ENCODE results near the gene SORT1.
"Not testable (repeated sequence)": the region's sequence is repeated elsewhere in the genome, so short reads cannot be mapped to it uniquely, and the experiment has no call there.

Gene SORT1

DNA sequence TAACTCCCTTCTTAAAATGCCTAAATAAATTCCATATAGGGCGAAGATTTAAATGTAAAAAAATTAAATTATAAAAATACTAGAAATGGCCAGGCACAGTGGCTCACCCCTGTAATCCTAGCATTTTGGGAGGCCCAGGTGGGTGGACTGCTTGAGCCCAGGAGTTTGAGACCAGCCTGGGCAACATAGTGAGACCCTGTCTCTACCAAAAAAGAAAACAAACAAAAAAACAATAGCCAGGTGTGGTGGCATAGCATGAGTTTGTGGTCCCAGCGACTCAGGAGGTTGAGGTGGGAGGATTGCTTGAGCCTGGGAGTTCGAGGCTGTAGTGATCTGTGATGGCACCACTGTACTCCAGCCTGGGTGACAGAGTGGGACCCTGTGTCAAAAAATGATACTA lies 17.8 kb downstream of the SORT1 start:
- no peak for DNase-seq (ENCODE audit: low read depth)

DNA sequence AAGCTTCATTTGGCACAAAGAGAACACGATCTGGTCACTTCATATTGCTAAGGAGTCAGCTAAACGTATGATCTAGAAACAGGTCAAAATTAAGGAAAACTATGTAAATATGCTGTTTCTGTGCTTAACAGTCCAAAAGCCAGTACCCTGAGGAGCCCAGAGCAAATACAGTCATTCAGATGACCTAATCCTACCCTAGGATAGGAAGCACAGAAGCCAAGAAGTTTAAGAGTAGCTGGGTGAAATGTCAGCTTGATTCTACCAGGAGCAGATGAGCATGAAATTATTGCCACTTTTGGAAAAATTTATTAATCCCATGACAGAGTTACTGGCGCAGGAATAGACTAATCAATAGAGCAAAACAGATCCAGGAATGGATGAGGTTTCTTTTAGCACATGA lies 18.3 kb downstream of the SORT1 start:
- no peak for DNase-seq (ENCODE audit: low read depth)

GRCh38 chr1:109377698-109378097 lies 20.0 kb downstream of the SORT1 start:
- no peak for DNase-seq (ENCODE audit: low read depth)

- DNase-seq (ENCODE audit: low read depth), result not testable (repeated sequence)
These were observed 24.0 kb downstream of the SORT1 start for GRCh38 chr1:109373696-109374095.

GRCh38 chr1:109373126-109373525 lies 24.6 kb downstream of the SORT1 start:
- DNase-seq (ENCODE audit: low read depth), result no peak

DNA sequence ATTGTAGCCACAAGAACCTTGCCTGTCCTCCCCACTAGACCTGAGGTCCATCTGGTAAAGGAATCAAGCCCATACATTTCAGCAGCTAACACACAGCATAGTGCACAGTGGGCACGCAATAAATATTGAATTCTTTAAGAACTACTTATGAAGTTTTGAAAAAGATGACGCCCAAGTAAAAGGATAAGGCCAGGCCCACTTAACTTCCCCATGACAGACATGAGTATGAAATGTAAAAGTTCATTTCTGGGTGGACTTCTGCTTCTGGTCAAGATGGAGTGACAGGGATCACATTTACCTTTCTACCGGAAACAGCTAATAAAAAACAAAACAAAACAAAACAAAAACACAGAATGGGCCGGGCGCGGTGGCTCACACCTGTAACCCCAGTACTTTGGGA lies 25.4 kb downstream of the SORT1 start:
- DNase-seq (ENCODE audit: low read depth), result no peak

DNA sequence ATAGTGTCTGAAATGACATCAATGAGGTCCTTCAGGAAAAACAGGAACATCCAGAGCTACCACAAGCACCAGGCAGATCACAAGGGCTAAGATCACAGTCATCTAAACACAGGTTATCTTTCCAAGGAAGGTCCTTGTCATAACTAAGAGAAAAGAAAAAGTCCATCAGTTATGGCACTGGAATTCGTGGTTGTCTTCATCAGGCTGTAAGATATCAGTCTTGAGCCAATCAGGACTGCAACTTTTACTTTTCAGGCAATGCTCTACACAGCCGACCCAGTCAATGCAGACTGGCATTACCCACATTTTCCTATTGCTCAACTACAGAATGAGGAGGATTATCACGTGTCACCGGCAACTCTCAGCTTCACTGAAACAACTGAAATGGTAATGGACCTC lies 26.4 kb downstream of the SORT1 start:
- no peak for DNase-seq (ENCODE audit: low read depth)

DNA sequence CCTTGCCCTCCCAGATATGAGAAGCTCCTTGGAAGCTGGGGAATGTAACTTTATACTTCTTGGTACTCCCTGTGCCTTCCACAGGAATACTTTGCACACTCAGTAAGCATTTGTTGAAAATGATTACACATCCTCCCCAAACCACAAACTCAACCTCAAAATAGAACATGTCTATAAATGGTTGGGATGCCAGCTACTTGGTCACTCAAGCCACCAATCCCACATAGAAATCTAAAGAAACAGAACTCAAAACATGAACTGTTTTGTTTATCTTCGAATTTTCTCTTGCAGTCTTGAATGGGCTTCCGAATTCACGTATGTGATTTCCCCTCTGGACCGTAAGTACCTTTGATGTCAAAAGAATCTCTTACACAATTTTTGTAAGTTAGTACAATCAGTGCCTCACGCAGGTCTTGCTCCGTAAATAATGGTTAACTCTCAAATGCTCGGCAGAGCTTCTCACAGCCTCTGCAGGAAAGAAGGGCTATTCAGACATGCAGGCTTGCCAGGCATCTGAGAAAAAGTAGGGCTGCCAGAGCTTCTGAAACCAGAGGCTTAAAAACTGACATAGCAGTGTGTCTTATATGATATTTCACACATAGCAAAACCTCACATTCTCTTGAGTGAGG lies 26.9 kb downstream of the SORT1 start:
- DNase-seq (ENCODE audit: low read depth), result no peak

DNA sequence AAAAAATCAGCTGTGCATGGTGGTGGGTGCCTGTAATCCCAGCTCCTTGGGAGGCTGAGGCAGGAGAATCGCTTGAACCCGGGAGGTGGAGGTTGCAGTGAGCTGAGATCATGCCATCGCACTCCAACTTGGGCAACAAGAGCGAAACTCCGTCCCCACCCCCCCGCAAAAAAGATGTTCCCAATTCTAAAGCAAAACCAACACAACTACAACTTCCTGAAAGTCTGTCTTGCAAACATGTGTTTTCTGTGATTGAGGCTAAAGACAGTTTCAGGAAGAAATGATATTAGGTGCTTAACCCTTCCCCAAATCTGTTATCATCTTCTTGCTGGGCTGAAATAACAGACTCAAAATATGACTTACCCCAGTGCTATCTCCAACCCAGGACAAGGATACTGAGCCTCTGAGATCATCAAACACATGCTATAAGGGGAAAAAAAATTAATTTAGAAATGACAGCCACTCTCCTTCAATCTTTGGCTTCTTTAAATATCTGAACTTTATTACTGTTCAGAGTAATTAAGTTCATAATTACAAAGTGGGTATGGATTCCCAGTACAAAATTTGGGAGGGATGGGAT lies 28.5 kb downstream of the SORT1 start:
- no peak for DNase-seq (ENCODE audit: low read depth)

GRCh38 chr1:109368464-109368863 lies 29.3 kb downstream of the SORT1 start:
- DNase-seq (ENCODE audit: low read depth), result no peak

DNA sequence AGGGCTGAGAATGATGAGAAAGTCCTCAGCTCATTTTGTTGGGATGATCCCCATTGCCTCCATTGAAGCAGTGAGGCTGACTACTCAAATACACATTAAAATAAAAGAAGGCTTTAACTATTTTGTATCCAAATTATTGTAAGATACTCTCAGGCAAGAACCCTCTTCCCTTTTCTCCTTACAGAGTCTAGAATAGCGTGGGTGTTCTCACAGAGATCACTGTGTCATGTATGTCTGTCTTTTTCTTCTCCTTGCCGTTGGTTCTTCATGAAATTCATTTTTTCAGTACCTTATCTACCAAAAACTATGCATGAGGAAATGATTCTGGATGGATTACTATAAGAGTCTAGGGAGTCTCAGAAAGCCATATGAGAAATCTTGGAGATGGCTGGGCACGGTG lies 30.1 kb downstream of the SORT1 start:
- DNase-seq (ENCODE audit: low read depth), result no peak

GRCh38 chr1:109365642-109366204 lies 32.0 kb downstream of the SORT1 start:
- DNase-seq (ENCODE audit: low read depth), result no peak

DNA sequence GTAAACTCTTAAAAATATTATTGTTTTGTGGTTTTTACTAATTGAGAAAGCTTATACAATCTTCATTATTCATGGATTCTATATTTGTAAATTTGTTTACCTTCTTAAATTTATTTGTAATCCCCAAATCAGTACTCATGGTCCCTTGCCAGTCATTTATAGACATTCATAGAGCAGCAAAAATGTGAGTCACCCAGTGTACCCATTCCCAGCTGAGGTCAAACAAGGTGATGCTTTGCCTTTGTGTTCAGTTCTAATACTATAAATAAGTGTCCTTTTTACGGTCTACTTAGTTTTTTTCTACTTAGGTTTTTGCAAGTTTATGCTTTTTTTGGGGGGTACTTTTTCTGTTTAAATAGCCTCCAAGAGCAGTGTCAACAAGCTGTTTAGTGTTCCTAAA lies 36.1 kb downstream of the SORT1 start:
- DNase-seq (ENCODE audit: low read depth), result no peak

- DNase-seq (ENCODE audit: low read depth), result no peak
These were observed 36.6 kb downstream of the SORT1 start for GRCh38 chr1:109361069-109361468.

DNA sequence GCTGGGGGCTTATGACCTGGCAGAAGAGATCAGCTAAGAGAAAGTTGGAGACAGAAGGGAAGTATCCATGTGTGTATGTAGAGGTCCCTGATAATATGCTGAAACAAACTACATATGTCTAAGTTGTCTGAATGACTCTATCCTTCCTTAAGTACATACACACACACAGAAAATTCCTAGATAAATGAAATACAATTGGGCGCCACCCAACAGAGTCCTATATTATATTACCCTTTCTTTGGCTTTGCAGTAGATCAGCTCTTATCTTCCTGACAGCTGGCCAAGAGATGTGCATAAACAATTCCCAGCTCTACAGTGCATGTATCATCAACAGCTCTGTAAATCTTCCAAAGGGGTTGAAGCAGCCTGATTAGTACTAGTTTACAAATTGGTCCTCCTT lies 40.1 kb downstream of the SORT1 start:
- DNase-seq (ENCODE audit: low read depth), result no peak

DNA sequence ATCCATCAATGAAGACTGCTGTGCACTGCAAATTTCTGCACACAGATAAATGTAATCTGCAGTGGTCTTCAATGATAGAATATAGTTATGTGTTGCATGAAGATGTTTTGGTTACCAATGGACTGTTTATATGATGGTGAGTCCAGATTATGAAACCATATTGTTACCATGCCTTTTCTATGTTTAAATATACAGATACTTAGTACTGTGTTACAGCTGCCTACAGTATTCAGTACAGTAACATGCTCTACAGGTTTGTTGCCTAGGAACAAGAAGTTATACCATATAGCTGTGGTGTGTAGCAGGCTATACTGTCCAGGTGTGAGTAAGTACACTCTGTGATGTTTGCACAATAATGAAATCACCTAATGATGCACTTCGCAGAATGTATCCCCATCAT lies 40.8 kb downstream of the SORT1 start:
- no peak for DNase-seq (ENCODE audit: low read depth)

DNA sequence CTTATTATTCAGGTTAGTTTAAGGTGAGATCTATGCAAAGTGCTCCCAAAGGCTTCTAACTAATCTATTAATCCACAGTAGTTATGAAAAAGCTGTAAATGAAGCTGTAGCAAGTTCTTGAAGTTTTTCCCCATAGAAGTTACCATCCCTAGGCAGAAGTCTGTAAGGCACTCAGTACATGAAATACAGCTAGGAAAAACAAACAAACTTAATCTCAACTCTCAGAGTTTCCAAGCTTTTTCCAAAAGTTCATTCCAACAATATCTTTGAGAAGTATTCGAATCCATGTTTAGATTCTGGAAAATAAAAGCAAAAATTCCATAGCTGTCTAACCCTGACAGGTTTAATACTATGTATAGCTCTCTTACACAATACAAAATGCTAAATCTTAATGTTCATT lies 41.2 kb downstream of the SORT1 start:
- no peak for DNase-seq (ENCODE audit: low read depth)

DNA sequence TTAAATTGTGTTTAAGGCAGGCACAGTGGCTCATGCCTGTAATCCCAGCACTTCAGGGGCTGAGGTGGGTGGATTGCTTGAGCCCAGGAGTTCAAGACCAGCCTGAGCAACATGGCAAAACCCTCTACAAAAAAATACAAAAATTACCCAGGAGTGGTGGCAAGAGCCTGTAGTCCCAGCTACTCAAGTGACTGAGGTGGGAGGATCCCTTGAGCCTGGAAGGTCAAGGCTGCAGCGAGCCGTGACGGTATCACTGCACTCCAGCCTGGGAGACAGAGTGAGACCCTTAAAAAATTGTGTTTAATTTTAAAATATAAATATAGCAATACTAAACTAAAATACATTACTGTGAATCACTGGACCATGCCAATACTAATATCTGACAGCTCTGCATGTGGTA lies 42.8 kb downstream of the SORT1 start:
- no peak for DNase-seq (ENCODE audit: low read depth)

DNA sequence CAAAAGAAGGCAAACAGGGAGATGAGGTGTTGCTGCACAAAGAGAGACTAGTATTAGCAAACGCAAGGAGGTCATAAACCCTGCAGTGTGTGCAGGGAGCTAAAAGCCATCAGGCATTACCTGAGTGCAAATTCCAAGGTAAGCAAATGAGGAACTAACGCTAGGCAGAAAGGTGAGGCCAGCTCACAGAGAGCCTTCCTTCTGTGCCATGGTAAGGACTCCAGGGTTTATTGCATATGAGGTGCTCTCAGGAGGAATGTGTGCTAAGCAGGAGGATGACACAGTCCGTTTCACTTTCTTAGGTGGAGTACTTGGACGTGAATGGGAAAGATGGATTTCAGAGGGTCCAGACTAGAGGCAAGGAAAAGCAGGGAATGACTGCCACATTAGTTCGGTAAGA lies 46.3 kb downstream of the SORT1 start:
- no peak for DNase-seq (ENCODE audit: low read depth)

GRCh38 chr1:109350655-109351054 lies 47.1 kb downstream of the SORT1 start:
- no peak for DNase-seq (ENCODE audit: low read depth)

- no peak for DNase-seq (ENCODE audit: low read depth)
These were observed 47.5 kb downstream of the SORT1 start for GRCh38 chr1:109350182-109350581.

DNA sequence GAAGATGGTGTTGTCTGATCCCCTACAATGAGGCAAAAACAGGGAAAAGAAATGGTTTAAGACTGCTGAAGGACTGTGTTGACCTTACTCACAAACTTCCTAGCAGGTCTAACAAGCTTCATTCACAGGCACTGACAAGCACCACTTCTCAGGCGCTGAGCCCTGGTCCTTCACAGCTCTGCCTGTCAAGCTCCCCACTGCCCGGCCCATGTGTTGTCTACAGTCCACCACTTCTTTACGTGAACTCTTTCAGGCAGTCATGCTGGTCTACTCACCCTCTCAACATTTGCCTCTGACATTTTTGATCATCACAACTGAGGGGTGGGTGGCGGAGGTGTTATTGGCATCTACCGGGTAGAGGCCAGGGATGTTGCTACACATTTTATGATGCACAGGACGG lies 50.2 kb downstream of the SORT1 start:
- no peak for DNase-seq (ENCODE audit: low read depth)

- DNase-seq (ENCODE audit: low read depth), result no peak
These were observed 55.5 kb downstream of the SORT1 start for GRCh38 chr1:109341944-109342930.

Data from activated T-helper 9 cell treated with anti-CD3 and anti-CD28 coated beads, Interleukin-2, amount 50 U/mL, for 16 hours (primary cell).